ENCODE results near the gene FGF2. TPM values are rescaled to one million over a fixed set of nuclear protein-coding genes. Genes with fewer than 3 reads are reported as not detected.
A peak's percentile ranks its signal among the peaks of the same experiment; 100 is the strongest.
"Not testable (repeated sequence)": the region's sequence is repeated elsewhere in the genome, so short reads cannot be mapped to it uniquely, and the experiment has no call there.

Gene FGF2
- total RNA-seq, 1 experiment from 2014 or later: 25.5 TPM

GRCh38 chr4:122812823-122813222 lies 13.8 kb upstream of the FGF2 start:
- DNase-seq (ENCODE audit: low read depth): not testable (repeated sequence)

- DNase-seq (ENCODE audit: low read depth): no peak
Measured at GRCh38 chr4:122814426-122814825, 12.2 kb upstream of the FGF2 start.

- no peak for DNase-seq (ENCODE audit: low read depth)
Measured at GRCh38 chr4:122815248-122815647, 11.4 kb upstream of the FGF2 start.

- DNase-seq (ENCODE audit: low read depth): no peak
Measured at GRCh38 chr4:122816476-122816875, 10.2 kb upstream of the FGF2 start.

- peak; percentile 63 for DNase-seq (ENCODE audit: low read depth)
Measured at GRCh38 chr4:122819708-122820449, 6.8 kb upstream of the FGF2 start.

GRCh38 chr4:122821092-122821491 lies 5.5 kb upstream of the FGF2 start:
- no peak for DNase-seq (ENCODE audit: low read depth)

- DNase-seq (ENCODE audit: low read depth): no peak
Measured at GRCh38 chr4:122822466-122822865, 4.2 kb upstream of the FGF2 start.

GRCh38 chr4:122823476-122823875 lies 3.2 kb upstream of the FGF2 start:
- no peak for DNase-seq (ENCODE audit: low read depth)

GRCh38 chr4:122824616-122825015 lies 2.0 kb upstream of the FGF2 start:
- peak; percentile 16 for DNase-seq (ENCODE audit: low read depth)

- peak; percentile 18 for DNase-seq (ENCODE audit: low read depth)
Measured at GRCh38 chr4:122826079-122826527, 528 bp upstream of the FGF2 start.

- DNase-seq (ENCODE audit: low read depth): peak; percentile 41
Measured at GRCh38 chr4:122827258-122827878, 737 bp downstream of the FGF2 start.

GRCh38 chr4:122827879-122828601 lies 1.4 kb downstream of the FGF2 start:
- DNase-seq (ENCODE audit: low read depth): peak; percentile 67

- no peak for DNase-seq (ENCODE audit: low read depth)
Measured at GRCh38 chr4:122830426-122831095, 3.9 kb downstream of the FGF2 start.

- peak; percentile 77 for DNase-seq (ENCODE audit: low read depth)
Measured at GRCh38 chr4:122831515-122832196, 5.0 kb downstream of the FGF2 start.

- peak; percentile 55 for DNase-seq (ENCODE audit: low read depth)
Measured at GRCh38 chr4:122832732-122833131, 6.1 kb downstream of the FGF2 start.

GRCh38 chr4:122833999-122834398 lies 7.4 kb downstream of the FGF2 start:
- DNase-seq (ENCODE audit: low read depth): no peak

- DNase-seq (ENCODE audit: low read depth): peak; percentile 26
Measured at GRCh38 chr4:122836941-122837340, 10.3 kb downstream of the FGF2 start.

GRCh38 chr4:122838034-122838433 lies 11.4 kb downstream of the FGF2 start:
- DNase-seq (ENCODE audit: low read depth): no peak

- DNase-seq (ENCODE audit: low read depth): no peak
Measured at GRCh38 chr4:122842392-122842791, 15.8 kb downstream of the FGF2 start.

GRCh38 chr4:122842984-122843531 lies 16.4 kb downstream of the FGF2 start:
- DNase-seq (ENCODE audit: low read depth): peak; percentile 20

- DNase-seq (ENCODE audit: low read depth): not testable (repeated sequence)
Measured at GRCh38 chr4:122844391-122844790, 17.8 kb downstream of the FGF2 start.
